ENCODE measurements around the gene KDM4B.

The KDM4B gene

DNA sequence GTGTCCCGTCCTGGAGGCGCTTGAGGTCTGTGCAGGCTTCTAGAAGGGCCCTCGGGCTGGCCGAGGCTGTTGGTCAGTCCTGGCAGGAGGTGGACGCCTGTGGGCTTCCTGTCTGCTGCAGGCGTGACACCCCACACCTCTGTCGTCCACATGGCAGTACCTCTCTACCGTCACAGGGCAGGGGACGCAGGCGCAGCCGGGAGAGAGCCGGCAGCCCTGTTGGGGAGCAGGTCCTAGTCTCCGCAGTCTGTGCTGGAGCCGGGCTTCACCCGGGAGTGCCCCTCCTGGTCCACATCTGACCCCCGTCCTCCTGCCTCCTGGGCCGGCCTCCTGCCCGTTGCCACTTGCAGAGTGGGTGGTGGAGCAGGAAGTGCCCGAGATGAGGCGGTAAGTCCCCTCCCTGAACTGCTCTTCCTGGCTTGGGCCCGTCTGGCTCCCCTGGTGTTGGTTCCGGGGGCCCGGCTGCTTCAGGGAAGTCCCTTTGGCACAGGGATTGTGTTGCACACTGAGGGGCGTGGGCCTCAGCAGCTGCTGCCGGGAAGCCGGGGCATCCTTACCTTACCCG, 106.0 kb downstream of the KDM4B start:
- DNase-seq = no peak

DNA sequence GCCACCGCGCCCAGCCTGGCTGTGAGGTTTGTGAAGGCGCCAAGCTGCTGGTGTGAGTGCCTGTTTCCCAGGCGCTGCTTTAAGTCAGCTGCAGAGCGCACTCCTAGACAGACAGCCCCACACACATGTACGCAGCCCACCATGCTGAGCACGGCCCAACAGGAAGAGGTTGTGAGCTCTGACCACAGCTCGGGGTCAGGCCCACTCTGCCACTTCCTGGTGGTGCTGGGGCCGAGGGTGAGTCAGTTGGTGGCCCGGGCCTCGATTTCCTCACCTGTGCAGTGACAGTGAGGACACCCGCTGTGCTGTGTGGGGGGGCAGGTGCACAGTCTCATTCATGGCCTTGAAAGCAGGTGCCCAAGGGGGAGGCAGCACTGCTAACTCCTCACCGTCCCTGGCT, 106.7 kb downstream of the KDM4B start:
- no peak for DNase-seq

DNA sequence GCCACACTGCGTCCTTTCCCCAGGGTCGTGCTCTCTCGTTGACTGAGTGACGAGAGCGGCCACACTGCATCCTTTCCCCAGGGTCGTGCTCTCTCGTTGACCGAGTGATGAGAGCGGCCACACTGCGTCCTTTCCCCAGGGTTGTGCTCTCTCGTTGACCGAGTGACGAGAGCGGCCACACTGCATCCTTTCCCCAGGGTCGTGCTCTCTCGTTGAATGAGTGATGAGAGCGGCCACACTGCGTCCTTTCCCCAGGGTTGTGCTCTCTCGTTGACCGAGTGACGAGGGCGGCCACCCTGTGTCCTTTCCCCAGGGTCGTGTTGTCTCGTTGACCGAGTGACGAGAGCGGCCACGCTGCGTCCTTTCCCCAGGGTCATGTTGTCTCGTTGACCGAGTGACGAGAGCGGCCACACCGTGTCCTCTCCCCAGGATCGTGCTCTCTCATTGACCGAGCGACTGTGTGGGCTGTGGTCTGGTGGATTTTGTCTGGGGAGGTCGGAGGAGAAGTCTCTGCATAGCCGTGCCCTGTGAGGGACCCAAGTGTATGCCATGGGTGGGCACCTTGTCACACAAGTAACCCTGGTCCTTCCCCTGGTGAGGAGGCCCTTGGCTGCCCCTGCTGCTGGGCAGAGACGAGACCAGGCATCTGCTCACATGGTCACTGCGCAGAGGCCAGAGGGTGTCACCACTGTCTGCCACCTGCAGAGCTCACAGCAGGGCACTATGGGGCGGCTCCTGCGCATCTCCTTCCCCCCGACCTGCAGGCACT, 107.7 kb downstream of the KDM4B start:
- no peak for DNase-seq

DNA sequence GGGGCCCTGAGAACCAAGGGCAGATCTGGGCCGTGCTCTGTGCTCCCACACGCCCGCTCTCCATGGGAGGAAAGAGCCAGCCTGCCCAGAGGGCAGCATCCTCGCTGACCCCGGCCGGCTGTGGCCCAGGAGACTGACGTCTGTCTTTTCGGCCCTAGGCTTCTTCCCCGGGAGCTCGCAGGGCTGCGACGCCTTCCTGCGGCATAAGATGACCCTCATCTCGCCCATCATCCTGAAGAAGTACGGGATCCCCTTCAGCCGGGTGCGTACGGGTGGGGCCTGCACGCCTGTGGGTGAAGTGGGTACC, 108.2 kb downstream of the KDM4B start:
- DNase-seq = no peak

DNA sequence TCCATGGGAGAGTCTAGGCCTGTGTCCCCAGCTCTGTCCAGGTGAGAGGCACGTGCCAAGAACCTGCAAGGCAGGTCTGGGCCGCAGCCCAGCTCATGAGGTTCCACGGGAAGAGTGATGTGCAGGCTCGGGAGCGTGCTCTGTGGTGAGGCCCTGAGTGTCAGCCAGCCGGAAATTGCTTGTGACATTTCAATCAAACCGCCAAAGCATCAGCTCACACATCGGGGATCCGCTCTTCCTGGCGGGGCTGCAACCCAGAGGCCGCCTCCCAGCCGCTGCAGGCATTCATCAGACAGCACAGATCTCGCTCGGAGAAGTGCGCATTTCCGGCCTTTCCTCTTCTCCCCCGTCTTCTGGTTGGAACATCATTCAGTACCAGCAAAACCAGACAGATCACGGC, 109.3 kb downstream of the KDM4B start:
- no peak for DNase-seq

DNA sequence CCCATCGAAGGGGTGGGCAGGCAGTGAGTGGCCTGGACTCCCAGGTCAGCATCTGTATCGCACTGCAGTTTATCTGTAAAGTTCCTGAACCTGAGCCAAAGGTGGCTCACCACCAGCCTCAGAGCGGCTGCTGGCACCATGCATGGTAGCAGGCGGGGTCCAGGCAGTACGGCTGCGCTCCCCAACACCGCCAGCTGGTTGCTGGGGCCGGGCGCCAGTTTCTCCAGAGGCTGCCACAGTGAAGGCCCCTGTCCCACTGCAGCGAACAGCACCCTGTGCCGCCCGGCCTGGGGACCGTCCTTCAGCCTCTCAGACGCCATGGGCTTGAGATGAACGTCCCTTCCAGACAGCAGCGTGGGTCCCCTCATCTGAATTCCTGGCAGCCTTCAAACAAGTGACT, 109.8 kb downstream of the KDM4B start:
- DNase-seq = no peak

DNA sequence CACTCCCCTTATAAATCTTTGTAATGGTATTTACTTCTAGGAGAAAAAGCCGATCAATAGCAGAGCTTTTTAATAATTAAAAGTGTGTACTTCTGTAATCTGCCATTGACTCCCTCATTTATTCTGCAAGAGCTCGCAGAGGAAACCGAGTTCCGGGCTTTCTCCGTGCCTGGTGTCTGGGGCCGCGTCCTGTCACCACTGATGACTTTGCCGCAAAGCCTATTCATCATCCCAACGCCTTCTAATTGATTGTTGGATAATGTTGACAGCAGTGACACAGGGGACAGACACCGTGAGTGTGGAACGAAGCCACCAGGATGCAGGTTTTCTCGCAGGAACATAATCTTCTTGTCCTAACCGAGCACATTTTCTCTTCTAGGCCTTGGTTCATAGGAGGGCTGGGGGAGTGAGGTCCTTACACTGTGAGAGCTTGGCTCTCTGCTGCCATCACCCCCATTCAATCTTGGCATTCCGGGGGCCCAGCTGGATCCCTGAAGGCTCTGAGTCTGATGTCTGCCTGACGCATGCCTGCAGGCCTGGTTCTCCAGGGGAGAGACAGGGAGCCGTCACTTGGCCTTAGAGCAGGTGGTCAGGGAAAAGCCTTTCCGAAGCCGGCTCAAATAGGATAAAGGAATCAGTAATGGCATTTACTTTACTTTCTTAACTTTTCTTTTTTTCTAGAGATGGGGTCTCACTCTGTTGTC, 110.3 kb downstream of the KDM4B start:
- DNase-seq = no peak

DNA sequence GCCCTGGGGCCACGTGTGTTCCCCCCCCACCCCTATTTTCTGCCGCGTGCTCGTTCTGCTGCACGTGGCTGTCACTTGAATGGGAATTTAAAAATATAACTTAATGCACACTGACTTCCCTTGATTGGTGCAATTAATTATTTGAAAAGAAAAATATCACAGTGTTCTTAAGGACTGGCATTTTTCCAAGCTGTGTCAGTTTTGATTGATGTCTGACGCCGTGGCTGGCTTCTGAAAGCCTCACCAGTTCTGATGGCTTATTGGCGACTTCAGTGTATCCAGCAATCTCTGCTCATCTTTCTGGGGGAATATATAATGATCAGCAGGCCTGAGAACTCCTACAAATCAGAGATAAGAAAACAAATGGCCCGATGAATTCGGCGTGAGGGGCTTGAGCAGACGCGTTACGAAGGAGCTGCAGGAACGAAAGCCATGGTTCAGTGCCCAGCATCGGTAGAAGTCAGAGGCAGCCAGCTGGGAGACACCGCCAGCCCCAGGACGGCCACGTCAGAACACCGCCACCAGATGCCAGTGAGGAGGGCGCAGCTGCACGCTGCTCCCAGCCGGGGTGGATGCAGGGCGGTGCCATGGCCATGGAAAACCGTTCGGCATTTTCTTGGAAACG, 111.2 kb downstream of the KDM4B start:
- no peak for DNase-seq

DNA sequence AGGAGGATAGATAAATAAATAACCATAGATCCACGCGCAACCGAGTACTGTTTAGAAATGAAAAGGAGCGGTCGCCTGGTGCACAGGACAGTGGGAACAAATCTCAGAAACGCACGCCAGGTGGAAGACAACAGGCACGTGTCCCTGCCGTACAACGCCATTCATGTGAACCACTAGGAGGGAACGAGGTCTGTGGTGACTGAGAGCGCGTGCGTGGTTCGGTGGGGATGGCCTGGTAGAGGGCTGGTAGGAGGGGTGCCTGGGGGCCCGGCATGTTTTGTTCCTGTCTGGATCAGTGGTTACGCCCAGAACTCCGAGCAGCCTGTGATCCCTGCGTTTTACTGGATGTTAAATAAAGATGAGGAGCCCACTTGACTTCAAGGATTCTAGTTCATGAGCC, 111.9 kb downstream of the KDM4B start:
- no peak for DNase-seq

DNA sequence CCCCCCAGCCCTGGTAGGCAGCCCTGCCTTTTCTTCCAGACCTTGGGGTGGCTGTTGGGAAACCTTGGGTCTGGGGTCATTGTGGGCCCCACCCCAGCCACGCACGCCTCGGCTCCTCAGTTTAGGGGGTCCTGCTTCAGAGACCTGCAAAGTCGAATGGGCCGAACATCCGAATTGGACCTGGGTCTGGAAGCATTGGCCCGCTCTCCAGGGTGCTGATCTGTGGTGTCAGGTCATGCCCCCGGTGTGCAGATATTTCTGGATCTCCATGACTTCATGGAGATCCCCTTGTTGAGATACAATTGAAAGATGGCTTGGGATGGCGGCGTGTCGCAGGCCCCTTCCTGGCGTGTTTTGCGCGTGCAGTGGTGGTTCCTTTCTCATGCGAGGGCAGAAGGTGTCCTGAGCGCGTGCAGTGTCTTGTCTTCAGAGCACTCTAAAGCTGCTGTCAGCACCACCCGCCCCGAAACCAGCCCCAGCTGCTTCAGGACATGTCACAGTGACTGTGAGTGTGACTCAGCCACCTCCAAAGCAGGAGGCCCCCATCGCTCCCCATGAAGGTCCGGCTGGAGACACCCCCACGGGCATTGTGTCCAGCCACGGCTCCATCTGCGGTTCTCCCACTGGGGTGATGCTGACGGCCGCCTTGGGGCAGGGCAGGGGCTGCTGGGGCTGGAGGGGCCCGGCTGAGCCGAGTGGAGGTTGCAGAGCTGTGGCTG, 112.7 kb downstream of the KDM4B start:
- DNase-seq = no peak

DNA sequence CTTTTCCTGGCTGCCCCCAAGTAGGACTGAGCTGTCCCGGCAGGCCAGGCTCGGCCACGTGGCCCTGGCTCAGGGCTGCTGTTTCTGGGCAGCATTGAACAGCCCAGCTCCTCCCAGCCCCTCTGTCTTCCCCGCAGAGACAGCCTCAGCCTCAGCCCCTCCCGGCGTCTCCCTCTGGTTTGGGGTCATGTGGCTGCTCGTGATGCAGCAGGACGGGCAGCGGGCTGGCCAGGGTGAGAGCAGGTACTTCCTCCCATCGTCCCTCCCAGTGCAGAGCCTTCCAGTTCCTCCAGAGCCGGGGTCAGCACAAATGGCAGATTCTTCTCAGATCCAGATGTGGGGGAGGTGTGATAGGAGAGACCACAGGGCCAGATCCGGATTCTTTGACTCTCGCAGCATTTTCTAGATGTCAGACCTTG, 114.6 kb downstream of the KDM4B start:
- DNase-seq = no peak

DNA sequence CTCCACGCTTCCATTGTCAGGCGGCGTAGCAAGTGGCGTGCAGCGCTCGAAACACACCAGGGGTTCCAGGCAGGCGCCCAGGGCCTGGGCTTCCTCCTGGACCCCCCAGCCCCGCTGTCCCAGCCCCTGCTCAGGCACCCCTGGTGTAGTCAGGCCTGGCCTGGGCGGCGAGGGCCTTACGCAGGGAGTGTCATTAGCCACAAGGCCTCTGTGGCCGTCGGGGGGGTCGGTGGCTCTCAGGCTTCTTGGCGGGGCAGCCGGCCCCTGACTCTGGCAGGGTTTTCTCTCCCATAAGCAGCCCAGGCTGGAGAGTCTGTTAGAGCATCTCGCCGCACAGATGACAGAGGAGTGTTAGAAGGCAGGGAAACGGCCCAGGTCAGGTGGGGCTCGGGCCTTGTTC, 116.7 kb downstream of the KDM4B start:
- no peak for DNase-seq

DNA sequence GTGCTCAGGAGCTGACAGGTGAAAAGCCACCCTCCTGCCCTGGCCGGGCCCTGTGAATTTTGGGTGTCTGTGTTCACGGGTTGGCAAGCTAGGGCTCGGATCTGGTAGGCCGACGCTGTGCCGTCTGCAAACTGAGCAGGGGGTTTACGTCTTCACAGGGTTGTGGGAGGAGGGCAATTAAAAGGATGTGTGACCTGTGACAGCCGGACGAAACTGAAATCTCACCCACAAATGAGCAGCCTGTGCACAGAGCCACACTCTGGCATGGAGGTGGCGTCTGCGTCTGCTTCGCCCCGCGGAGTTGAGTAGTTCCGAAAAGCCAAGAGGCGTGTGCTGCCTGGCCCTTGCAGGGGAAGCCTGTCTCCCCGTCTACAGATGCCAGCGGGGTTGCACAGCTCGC, 117.3 kb downstream of the KDM4B start:
- no peak for DNase-seq

DNA sequence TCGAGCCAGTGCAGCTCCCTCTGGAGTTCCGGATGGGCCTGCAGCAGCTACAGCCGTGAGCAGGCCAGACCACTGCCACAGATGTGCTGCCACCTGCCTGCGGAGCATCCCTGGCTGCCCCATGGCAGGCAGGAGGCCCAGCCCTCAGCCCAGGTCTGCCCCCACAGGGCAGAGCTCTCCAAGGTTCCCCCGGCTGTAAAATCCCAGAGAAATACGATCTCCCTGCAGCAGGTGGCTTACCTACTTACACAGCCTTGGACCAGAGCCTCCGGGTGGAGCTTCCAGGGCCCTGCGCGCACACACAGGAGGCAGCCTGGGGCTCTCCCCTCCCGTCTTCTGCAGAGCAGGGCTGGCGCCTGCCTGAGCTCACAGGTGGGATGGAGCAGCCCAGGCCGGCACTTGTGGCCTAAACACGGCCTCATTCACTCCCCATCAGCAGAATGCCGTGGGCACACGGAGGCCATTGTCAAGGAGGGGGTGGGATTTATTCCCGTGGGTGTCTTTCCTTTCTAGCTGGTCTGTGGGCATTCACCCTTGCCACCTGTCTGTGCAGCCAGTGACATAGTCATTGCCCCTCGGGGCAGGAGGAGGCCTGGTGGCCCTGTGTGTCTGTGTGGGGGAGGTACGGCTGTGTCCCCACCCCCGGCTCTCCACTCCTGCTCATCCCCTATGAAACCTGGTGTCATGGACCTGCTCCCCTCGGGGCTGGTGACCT, 118.0 kb downstream of the KDM4B start:
- DNase-seq = peak in 1 of 2 experiments; percentile 54

DNA sequence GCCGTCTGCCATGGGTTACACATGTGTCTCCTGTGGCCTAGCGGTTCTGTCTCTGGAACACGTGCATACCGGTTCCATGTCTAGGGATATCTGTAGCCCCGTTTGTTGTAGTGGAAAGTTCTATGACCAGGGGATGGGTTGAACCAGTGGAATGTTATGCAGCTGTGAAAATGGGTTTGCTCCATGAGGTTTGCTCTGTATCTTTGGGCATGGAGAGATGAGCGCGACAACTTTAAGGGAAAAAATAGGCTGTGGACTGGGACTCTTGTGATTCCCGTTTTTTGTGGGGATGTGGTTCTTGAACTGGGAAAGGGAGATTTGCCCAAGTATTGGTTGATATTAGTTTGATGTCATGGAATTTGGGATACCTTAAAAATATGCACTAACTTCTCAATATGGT, 120.4 kb downstream of the KDM4B start:
- no peak for DNase-seq

DNA sequence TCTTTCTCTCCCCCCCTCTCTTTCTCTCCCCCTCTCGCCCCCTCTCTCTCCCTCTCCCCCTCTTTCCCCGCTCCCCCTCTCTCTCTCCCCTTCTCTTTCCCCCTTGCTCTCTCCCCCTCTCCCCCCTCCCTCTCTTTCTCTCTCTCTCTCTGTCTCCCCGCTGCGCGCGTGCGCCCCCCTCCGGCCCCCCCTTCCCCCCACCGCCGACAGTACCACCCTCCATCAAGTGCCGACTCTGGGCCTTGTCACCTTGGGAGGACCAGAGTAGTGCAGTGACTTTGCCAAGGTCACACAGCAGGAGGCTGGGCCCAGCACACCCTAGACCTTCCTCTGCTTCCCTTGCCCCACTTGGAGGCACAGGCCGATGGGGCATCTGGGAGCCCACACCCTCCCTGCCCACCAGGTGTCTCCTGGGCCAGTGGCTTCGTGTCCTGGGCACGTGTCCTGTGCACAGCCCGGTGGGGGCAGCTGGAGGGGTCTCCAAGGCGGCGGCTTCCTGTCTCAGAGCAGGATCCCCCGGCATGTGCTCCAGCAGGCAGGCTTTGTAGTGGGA, 121.6 kb downstream of the KDM4B start:
- DNase-seq = no peak

DNA sequence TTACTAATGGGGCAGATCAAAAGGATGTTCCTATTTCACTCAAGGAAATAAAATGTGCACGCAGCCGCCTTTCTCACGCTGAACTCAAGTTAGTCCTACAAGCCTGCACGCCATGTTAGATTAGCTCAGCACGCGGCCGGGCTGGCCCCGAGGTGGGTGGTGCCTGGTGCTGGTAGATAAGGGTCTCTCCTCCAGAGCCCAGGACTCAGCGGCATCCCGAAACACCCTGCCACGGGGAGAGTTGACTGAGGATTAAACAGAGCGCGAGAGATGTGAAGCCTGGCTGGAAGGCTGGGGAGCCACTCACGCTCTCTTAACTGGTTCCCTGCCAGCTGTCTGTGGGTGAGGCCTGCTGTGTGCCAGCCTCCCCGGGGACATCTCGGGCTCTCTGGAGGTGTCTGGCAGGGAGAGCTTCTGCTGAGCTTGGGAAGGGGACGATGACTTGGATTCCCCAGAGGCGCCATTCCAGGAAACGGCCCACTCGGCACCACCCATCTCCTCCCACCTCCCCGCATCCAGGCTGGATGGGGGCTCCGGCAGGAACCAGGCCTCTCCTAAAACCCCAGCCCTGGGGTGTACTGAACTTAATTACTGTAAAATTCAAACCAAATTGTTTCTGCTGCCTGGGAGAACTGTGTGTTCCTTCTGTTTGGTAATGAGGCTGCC, 122.2 kb downstream of the KDM4B start:
- no peak for DNase-seq

DNA sequence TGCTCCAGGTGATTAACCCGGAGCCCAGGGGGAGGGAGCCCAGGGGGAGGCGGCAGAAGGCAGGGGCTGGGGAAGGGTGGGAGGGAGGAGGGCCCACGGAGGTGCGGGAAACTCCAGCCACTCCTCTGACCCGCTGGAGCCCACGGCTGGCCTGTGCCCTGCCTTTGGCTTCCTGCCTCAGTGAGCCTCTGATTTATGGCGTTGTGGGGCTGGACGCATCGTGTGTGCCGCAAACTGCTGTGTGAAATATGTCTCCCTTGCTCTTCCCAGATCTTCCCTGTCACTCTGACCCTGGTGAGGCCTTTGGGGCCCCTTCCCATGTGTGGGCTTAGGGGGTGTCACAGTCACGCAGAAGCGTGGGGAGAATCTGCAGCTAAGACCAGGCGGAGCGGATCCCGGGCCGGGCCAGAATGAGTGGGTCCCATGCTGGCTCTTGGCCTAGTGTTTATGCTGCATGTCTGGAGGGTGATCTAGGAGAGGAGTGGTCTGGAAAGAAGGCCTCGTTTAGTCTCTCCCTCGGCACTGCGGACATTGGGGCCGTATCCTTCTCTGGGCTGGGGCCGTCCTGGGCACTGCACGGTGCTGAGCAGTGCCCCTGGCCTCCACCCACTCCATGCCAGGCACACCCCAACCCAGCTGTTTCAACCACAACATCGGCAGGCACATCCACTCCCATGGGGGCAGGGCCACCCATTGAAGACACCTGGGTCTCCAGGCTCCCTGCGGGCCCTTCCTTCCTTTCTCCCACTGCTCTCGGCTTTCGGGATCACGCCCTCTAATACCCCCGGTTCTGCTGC, 123.0 kb downstream of the KDM4B start:
- DNase-seq = no peak

DNA sequence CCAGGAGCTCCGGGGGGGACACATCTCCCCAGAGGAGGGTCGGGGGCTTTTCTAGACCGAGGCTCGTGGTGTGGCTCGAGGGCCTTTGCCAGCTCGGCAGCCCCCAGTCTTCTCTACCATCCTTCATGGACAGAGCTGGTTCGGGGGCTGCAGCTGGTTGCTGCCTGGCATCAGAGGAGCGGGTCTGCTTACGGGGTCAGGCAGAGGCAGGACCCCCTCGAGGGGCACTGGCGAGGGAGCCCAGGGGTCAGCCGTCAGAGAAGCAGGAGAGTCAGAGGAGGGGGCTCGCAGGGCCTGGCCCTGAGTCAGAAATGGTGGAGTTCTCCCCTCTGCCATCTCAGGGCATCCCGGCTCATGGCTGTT, 123.5 kb downstream of the KDM4B start:
- DNase-seq = no peak

DNA sequence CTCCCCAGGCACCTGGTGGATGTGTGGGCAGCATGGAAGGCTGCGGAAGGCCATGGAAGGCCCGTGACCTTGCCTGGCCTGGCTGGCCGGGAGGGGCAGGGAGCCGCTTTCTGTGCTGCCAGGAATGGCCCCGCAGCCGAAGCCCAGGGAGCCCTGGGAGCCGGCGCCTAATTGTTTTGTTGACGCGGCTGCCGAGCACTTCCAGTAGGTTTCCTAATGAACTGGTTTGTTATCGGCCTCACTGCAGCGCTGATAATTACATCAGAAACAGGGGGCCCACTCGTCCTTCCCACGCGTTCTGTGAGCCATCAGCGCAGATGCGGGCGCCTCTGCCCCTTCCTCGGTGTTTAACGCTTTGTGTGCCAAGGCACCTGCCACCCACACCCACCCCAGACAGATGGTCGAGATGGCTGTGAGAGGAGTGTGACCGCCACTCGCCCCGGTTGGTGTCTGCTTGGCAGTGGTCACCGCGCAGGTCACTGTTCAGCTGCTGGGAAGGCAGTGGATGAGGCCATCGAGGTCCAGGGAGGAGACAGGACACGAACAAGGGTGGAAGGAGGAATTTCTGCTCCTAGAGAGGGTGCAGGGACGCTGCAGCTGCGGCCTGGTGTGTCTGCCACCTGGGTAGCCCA, 124.5 kb downstream of the KDM4B start:
- DNase-seq = no peak
